HG03565 (cell line): ENCODE measurements around the gene SH3BGR.
"Not testable (repeated sequence)": the region's sequence is repeated elsewhere in the genome, so short reads cannot be mapped to it uniquely, and the experiment has no call there.

Experiments
- ATAC-seq: cut with Tn5 transposase; IDR thresholded peaks from one replicate; pipeline ENCODE4 v1.9.1; 2021; ENCODE audit warnings: mild to moderate bottlenecking, moderate library complexity; ENCODE audit not compliant: unreplicated experiment

SH3BGR gene

GRCh38 chr21:39540367-39540766 lies 88.6 kb downstream of the SH3BGR start:
- ATAC-seq: not testable (repeated sequence)

- ATAC-seq: no peak
Observed at GRCh38 chr21:39542736-39543135, 91.0 kb downstream of the SH3BGR start.

GRCh38 chr21:39546522-39546921 lies 94.8 kb downstream of the SH3BGR start:
- no peak for ATAC-seq

GRCh38 chr21:39552856-39553255 lies 101.1 kb downstream of the SH3BGR start:
- ATAC-seq: no peak

GRCh38 chr21:39553331-39553730 lies 101.6 kb downstream of the SH3BGR start:
- ATAC-seq: no peak

GRCh38 chr21:39555911-39556590 lies 104.3 kb downstream of the SH3BGR start:
- no peak for ATAC-seq

- ATAC-seq: no peak
Observed at GRCh38 chr21:39559511-39559910, 107.7 kb downstream of the SH3BGR start.

- ATAC-seq: no peak
Observed at GRCh38 chr21:39561140-39561539, 109.4 kb downstream of the SH3BGR start.

- ATAC-seq: no peak
Observed at GRCh38 chr21:39562791-39563770, 111.3 kb downstream of the SH3BGR start.

GRCh38 chr21:39564200-39564599 lies 112.4 kb downstream of the SH3BGR start:
- ATAC-seq: no peak
